ENCODE data around the gene BGLAP. TPM values are rescaled to one million over a fixed set of nuclear protein-coding genes. Genes with fewer than 3 reads are reported as not detected.
A peak's percentile ranks its signal among the peaks of the same experiment; 100 is the strongest.

The BGLAP gene
- total RNA-seq, 1 donor from 2014 or later: 1.2 TPM

GRCh38 chr1:156244126-156244525 lies 2.1 kb downstream of the BGLAP start:
- Mint-ChIP-seq H3K27me3 (ENCODE audit: unreplicated experiment) (peaks cover 10% of the 10 kb centered on the region), H3K4me1 (ENCODE audit: unreplicated experiment) (peaks cover 7% of the 10 kb centered on the region), H3K4me3 (ENCODE audit: unreplicated experiment) (no peak overlapping the region), H3K27ac (ENCODE audit: unreplicated experiment) (peak overlapping the region; percentile 42), H3K9me3 (ENCODE audit: unreplicated experiment) (no peaks in the 10 kb centered on the region), H3K36me3 (ENCODE audit: low read depth, unreplicated experiment) (peaks cover 8% of the 10 kb centered on the region)
- no peak for DNase-seq (ENCODE audit: low spot score)
- no peak for TF ChIP-seq CTCF (IDR thresholded peaks at IDR 0.05; ENCODE audit: unreplicated experiment)

GRCh38 chr1:156244712-156245111 lies 2.7 kb downstream of the BGLAP start:
- H3K36me3 Mint-ChIP-seq (ENCODE audit: low read depth, unreplicated experiment): peaks cover 7% of the 10 kb centered on the region
- no peak for DNase-seq (ENCODE audit: low spot score)
- H3K27ac Mint-ChIP-seq (ENCODE audit: unreplicated experiment): no peak overlapping the region
- H3K4me3 Mint-ChIP-seq (ENCODE audit: unreplicated experiment): no peak overlapping the region
- H3K27me3 Mint-ChIP-seq (ENCODE audit: unreplicated experiment): peaks cover 11% of the 10 kb centered on the region
- H3K4me1 Mint-ChIP-seq (ENCODE audit: unreplicated experiment): peaks cover 13% of the 10 kb centered on the region
- TF ChIP-seq CTCF (IDR thresholded peaks at IDR 0.05; ENCODE audit: unreplicated experiment): no peak
- no peaks in the 10 kb centered on the region for H3K9me3 Mint-ChIP-seq (ENCODE audit: unreplicated experiment)

- DNase-seq (ENCODE audit: low spot score): peak; percentile 46
- TF ChIP-seq CTCF (IDR thresholded peaks at IDR 0.05; ENCODE audit: unreplicated experiment): no peak
- Mint-ChIP-seq H3K4me1 (ENCODE audit: unreplicated experiment) (peaks cover 17% of the 10 kb centered on the region), H3K4me3 (ENCODE audit: unreplicated experiment) (no peak overlapping the region), H3K27me3 (ENCODE audit: unreplicated experiment) (peaks cover 7% of the 10 kb centered on the region), H3K27ac (ENCODE audit: unreplicated experiment) (peak overlapping the region; percentile 42), H3K9me3 (ENCODE audit: unreplicated experiment) (no peaks in the 10 kb centered on the region), H3K36me3 (ENCODE audit: low read depth, unreplicated experiment) (peaks cover 7% of the 10 kb centered on the region)
Observed at GRCh38 chr1:156245451-156246232, 3.7 kb downstream of the BGLAP start.

GRCh38 chr1:156246241-156246780 lies 4.3 kb downstream of the BGLAP start:
- peaks cover 9% of the 10 kb centered on the region for H3K36me3 Mint-ChIP-seq (ENCODE audit: low read depth, unreplicated experiment)
- no peak for TF ChIP-seq CTCF (IDR thresholded peaks at IDR 0.05; ENCODE audit: unreplicated experiment)
- H3K4me1 Mint-ChIP-seq (ENCODE audit: unreplicated experiment): peaks cover 23% of the 10 kb centered on the region
- H3K4me3 Mint-ChIP-seq (ENCODE audit: unreplicated experiment): no peak overlapping the region
- no peak for DNase-seq (ENCODE audit: low spot score)
- no peaks in the 10 kb centered on the region for H3K9me3 Mint-ChIP-seq (ENCODE audit: unreplicated experiment)
- peaks cover 7% of the 10 kb centered on the region for H3K27me3 Mint-ChIP-seq (ENCODE audit: unreplicated experiment)
- H3K27ac Mint-ChIP-seq (ENCODE audit: unreplicated experiment): peak overlapping the region; percentile 42
